Measurements from ENCODE around the gene PCSK5. TPM values are rescaled to one million over a fixed set of nuclear protein-coding genes. Genes with fewer than 3 reads are reported as not detected.

PCSK5 gene
- total RNA-seq, 1 experiment from 2014 or later: 7.5 TPM

DNA sequence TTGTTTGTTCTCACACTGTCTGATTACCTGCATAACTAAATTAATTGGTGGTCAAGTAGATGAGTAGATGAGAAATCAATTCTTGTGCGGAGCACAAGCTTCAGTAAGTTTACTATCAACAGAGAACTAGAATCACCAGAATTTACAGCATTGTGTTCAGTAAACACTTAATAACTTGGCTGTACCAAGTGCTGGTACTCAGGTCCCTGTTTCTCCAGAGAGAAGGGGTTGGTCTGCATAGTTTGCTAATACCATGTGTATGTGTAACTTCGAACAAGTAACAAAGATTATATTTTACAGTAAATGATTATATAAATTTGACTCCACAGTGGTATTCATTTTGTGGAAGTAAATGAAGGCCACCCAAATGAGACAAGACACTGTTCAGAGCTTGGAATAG, 146.3 kb downstream of the PCSK5 start:
- no peak overlapping the region for H2BK20ac ChIP-seq (ENCODE audit: low read depth, low read length, poor library complexity, severe bottlenecking)
- H4K91ac ChIP-seq (ENCODE audit: insufficient read length, low read depth, low read length): no peak overlapping the region
- no peaks in the 10 kb centered on the region for H3K79me1 ChIP-seq (ENCODE audit: insufficient read depth, low read depth, low read length, poor library complexity, severe bottlenecking)
- H3K23ac ChIP-seq (ENCODE audit: insufficient read length, low read depth, low read length): no peak overlapping the region
- Mint-ChIP-seq H3K4me3 (no peak overlapping the region), H3K9me3 (no peaks in the 10 kb centered on the region), H3K27ac (peak overlapping the region; percentile 29 to 86 (median 72); a peak in 4 of 7 replicates), H3K27me3 (ENCODE audit: low read depth) (no peaks in the 10 kb centered on the region), H3K36me3 (ENCODE audit: insufficient read depth in 1 of 3, low read depth in 3 of 3) (peaks cover 0 to 3% (median 0%) of the 10 kb centered on the region in 3 experiments; a peak in 3 of 7 replicates), H3K4me1 (peaks cover 22 to 23% of the 10 kb centered on the region in 2 experiments)
- H2AFZ ChIP-seq (ENCODE audit: low read length): no peak overlapping the region
- H3K56ac ChIP-seq (ENCODE audit: insufficient read length, low read depth, low read length): no peak overlapping the region
- H3K14ac ChIP-seq (ENCODE audit: insufficient read depth, low read length): no peak overlapping the region
- no peak overlapping the region for H3K9ac ChIP-seq (ENCODE audit: extremely low read depth, insufficient read length, low read length)
- H3T11ph ChIP-seq (ENCODE audit: low read length): no peak overlapping the region
- TF ChIP-seq CTCF (conservative IDR thresholded peaks at IDR 0.05): no peak
- H4K20me1 ChIP-seq (ENCODE audit: control insufficient read depth, insufficient read depth, insufficient read length): no peaks in the 10 kb centered on the region
- H3K27me3 ChIP-seq (ENCODE audit: insufficient read depth, low read length): no peaks in the 10 kb centered on the region
- H2BK5ac ChIP-seq (ENCODE audit: insufficient read length, low read length): no peak overlapping the region
- H2BK15ac ChIP-seq (ENCODE audit: low read depth, low read length): no peak overlapping the region
- no peak overlapping the region for H4K8ac ChIP-seq (replicated peaks; ENCODE audit: insufficient read length, low read depth, low read length)
- no CpG with 5 or more reads among the region's 2 CpGs for WGBS (ENCODE audit: extremely low coverage, insufficient read length, low lambda C conversion rate)
- H3K18ac ChIP-seq (ENCODE audit: insufficient read length, low read depth, low read length): no peak overlapping the region
- DNase-seq: no peak
- no peak overlapping the region for H2BK120ac ChIP-seq (ENCODE audit: low read depth, low read length, poor library complexity, severe bottlenecking)
- no peak overlapping the region for H3K27ac ChIP-seq (ENCODE audit: insufficient read length, low read depth, low read length)
- H3K79me2 ChIP-seq (ENCODE audit: insufficient read depth, low read length): no peaks in the 10 kb centered on the region
- H3K4ac ChIP-seq (ENCODE audit: low read depth, low read length): no peak overlapping the region
- H2AK5ac ChIP-seq (ENCODE audit: insufficient read length, low read length): no peak overlapping the region
- H3K23me2 ChIP-seq (ENCODE audit: insufficient read length, low read depth, low read length, poor library complexity, severe bottlenecking): no peaks in the 10 kb centered on the region
- H3K9me3 ChIP-seq (ENCODE audit: control insufficient read depth, low read depth, low read length): no peaks in the 10 kb centered on the region
- no peak overlapping the region for H4K5ac ChIP-seq (ENCODE audit: insufficient read length, low read depth, low read length)
- peaks cover 9% of the 10 kb centered on the region; the same call in 1 of the 2 replicates for H3K4me1 ChIP-seq (ENCODE audit: insufficient read depth, low read length)
- no peak overlapping the region for H2BK12ac ChIP-seq (ENCODE audit: insufficient read length, low read depth, low read length)
- no peak overlapping the region for H3K4me2 ChIP-seq (ENCODE audit: insufficient read depth, insufficient read length, low read length)

Data from H9 (cell line).